ENCODE results near the gene R3HCC1L. TPM values are rescaled to one million over a fixed set of nuclear protein-coding genes. Genes with fewer than 3 reads are reported as not detected.

Gene R3HCC1L
- total RNA-seq, 3 donors from 2014 or later (not counting 1 experiment from before 2014, with no cell fraction given) = 17.9 to 25.6 (median 23.3) TPM

GRCh38 chr10:98273057-98273850, 138.8 kb downstream of the R3HCC1L start:
- WGBS (ENCODE audit: insufficient coverage) = 83% methylated on average over 9 of the region's 9 CpGs
- no peak for ATAC-seq
- TF ChIP-seq, protein P1, sequence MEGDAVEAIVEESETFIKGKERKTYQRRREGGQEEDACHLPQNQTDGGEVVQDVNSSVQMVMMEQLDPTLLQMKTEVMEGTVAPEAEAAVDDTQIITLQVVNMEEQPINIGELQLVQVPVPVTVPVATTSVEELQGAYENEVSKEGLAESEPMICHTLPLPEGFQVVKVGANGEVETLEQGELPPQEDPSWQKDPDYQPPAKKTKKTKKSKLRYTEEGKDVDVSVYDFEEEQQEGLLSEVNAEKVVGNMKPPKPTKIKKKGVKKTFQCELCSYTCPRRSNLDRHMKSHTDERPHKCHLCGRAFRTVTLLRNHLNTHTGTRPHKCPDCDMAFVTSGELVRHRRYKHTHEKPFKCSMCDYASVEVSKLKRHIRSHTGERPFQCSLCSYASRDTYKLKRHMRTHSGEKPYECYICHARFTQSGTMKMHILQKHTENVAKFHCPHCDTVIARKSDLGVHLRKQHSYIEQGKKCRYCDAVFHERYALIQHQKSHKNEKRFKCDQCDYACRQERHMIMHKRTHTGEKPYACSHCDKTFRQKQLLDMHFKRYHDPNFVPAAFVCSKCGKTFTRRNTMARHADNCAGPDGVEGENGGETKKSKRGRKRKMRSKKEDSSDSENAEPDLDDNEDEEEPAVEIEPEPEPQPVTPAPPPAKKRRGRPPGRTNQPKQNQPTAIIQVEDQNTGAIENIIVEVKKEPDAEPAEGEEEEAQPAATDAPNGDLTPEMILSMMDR (IDR thresholded peaks at IDR 0.05) = no peak
- Histone ChIP-seq H3K4me3 (ENCODE audit: low read length) (no peak overlapping the region), H3K27ac (ENCODE audit: low read length) (no peak overlapping the region), H3K36me3 (ENCODE audit: control insufficient read depth, insufficient read depth, low read length) (no peaks in the 10 kb centered on the region), H3K27me3 (ENCODE audit: control insufficient read depth, insufficient read depth, low read length) (peaks cover 4% of the 10 kb centered on the region), H3K4me1 (ENCODE audit: control insufficient read depth, insufficient read depth, low read length) (peaks cover 18% of the 10 kb centered on the region), H3K9me3 (ENCODE audit: control insufficient read depth, insufficient read depth, low read length) (no peaks in the 10 kb centered on the region)
- H3K4me3 Mint-ChIP-seq = no peak overlapping the region
- H3K27me3 Mint-ChIP-seq (ENCODE audit: low read depth in 2 of 2) = peaks cover 17 to 27% of the 10 kb centered on the region in 2 donors
- H3K9me3 Mint-ChIP-seq = no peaks in the 10 kb centered on the region
- intact Hi-C loops (cut with micrococcal nuclease) = no loop called here
- no peaks in the 10 kb centered on the region for H3K36me3 Mint-ChIP-seq
- peaks cover 12 to 21% of the 10 kb centered on the region in 2 donors for H3K4me1 Mint-ChIP-seq
- DNase-seq = no peak
- H3K27ac Mint-ChIP-seq = peak overlapping the region in 1 of 2 donors; percentile 21

GRCh38 chr10:98274562-98274961, 140.1 kb downstream of the R3HCC1L start:
- H3K36me3 Mint-ChIP-seq = no peaks in the 10 kb centered on the region
- no peaks in the 10 kb centered on the region for H3K36me3 ChIP-seq (ENCODE audit: control insufficient read depth, insufficient read depth, low read length)
- intact Hi-C loops (cut with micrococcal nuclease) = no loop called here
- no peaks in the 10 kb centered on the region for H3K9me3 Mint-ChIP-seq
- DNase-seq (no peak), ATAC-seq (no peak)
- no peaks in the 10 kb centered on the region for H3K9me3 ChIP-seq (ENCODE audit: control insufficient read depth, insufficient read depth, low read length)
- peaks cover 10% of the 10 kb centered on the region for H3K4me1 ChIP-seq (ENCODE audit: control insufficient read depth, insufficient read depth, low read length)
- H3K4me3 ChIP-seq (ENCODE audit: low read length) = no peak overlapping the region
- peaks cover 11 to 12% of the 10 kb centered on the region in 2 donors for H3K4me1 Mint-ChIP-seq
- H3K27me3 Mint-ChIP-seq (ENCODE audit: low read depth in 2 of 2) = peaks cover 20 to 25% of the 10 kb centered on the region in 2 donors
- H3K27ac Mint-ChIP-seq = peak overlapping the region in 1 of 2 donors; percentile 73
- H3K27me3 ChIP-seq (ENCODE audit: control insufficient read depth, insufficient read depth, low read length) = no peaks in the 10 kb centered on the region
- H3K4me3 Mint-ChIP-seq = no peak overlapping the region
- TF ChIP-seq, protein P1 (IDR thresholded peaks at IDR 0.05) = no peak
- 96% methylated on average over 3 of the region's 3 CpGs for WGBS (ENCODE audit: insufficient coverage)
- H3K27ac ChIP-seq (ENCODE audit: low read length) = no peak overlapping the region

DNA sequence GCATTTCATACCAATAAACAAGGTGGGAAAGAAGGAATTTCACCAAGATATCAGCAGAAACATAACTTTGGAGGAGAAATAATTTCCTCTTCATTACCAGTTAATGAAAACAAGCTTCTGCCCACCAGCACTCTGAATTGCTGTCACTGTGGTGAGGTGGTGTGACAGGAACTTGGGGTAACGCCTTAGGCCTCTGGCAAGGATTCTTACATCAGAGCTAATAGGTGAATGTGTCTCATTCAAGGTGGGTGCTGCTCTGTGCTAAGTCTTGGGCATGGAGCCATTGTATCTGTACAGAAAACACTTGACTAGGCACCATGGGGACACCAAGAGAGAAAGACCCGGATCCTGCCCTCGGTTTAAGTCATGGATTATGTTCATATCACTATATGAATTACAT, 141.9 kb downstream of the R3HCC1L start:
- no peaks in the 10 kb centered on the region for H3K9me3 ChIP-seq (ENCODE audit: control insufficient read depth, insufficient read depth, low read length)
- Mint-ChIP-seq H3K9me3 (no peaks in the 10 kb centered on the region), H3K27ac (peak overlapping the region in 1 of 2 donors; percentile 5), H3K27me3 (ENCODE audit: low read depth in 2 of 2) (peaks cover 17 to 34% of the 10 kb centered on the region in 2 donors), H3K4me3 (no peak overlapping the region), H3K4me1 (peaks cover 11 to 12% of the 10 kb centered on the region in 2 donors), H3K36me3 (peaks cover 6% of the 10 kb centered on the region)
- no peak overlapping the region for H3K4me3 ChIP-seq (ENCODE audit: low read length)
- no peaks in the 10 kb centered on the region for H3K27me3 ChIP-seq (ENCODE audit: control insufficient read depth, insufficient read depth, low read length)
- DNase-seq (peak in 1 of 2 donors; percentile 49), ATAC-seq (peak; percentile 76 to 97 (median 96))
- intact Hi-C loops (cut with micrococcal nuclease) = no loop called here
- no peaks in the 10 kb centered on the region for H3K36me3 ChIP-seq (ENCODE audit: control insufficient read depth, insufficient read depth, low read length)
- WGBS (ENCODE audit: insufficient coverage) = 38% methylated on average over 1 of the region's 3 CpGs
- TF ChIP-seq, protein P1 (IDR thresholded peaks at IDR 0.05) = no peak
- peaks cover 10% of the 10 kb centered on the region for H3K4me1 ChIP-seq (ENCODE audit: control insufficient read depth, insufficient read depth, low read length)
- H3K27ac ChIP-seq (ENCODE audit: low read length) = no peak overlapping the region
